OCI-LY3 (cell line): ENCODE measurements around the gene JARID2.

Experiments used
- CTCF ChIP-seq: fragments of 200-600, 300-600 bp; sonication (generic); IDR thresholded peaks from 2 replicates; pipeline ENCODE4 v1.5.1; 2014; ENCODE audit warnings: antibody characterized with exemption, low read length, low read depth
- EZH2phosphoT487 ChIP-seq: fragments of 200-600 bp; shearing (Covaris generic); IDR thresholded peaks from 2 replicates; pipeline ENCODE4 v1.6.1; 2018; ENCODE audit warnings: antibody characterized with exemption, mixed run types, low read depth

- TF ChIP-seq CTCF (no peak), EZH2phosphoT487 (no peak)
Measured at GRCh38 chr6:15389084-15389764, 143.4 kb downstream of the JARID2 start.
